Spleen (tissue), 7 donors: ENCODE results near the gene WLS.

ENCODE experiments used
- CTCF ChIP-seq, 11 experiments: fragments of 200-600 bp in 7 of 11; fragments of 450-650 bp in 4 of 11; sonication (generic) in 4 of 11; IDR thresholded peaks in 8 of 11; conservative IDR thresholded peaks in 3 of 11; 1 replicate in 7 of 11; 2 replicates in 4 of 11; pipeline versions ENCODE4 v1.4.0 to v1.8.0; 2016 to 2021; ENCODE audit warnings: antibody characterized with exemption in 11 of 11, inconsistent platforms in 4 of 11, mild to moderate bottlenecking in 1 of 11
- POLR2A ChIP-seq, 3 donors: fragments of 450-650 bp; IDR thresholded peaks; one replicate each; pipeline ENCODE4 v1.5.1; 2017; ENCODE audit warnings: antibody characterized with exemption in 3 of 3, mild to moderate bottlenecking in 1 of 3
- POLR2AphosphoS5 ChIP-seq, 3 donors: sonication (generic); formaldehyde crosslinking; IDR thresholded peaks; one replicate each; pipeline ENCODE4 v1.5.1; 2017; ENCODE audit warnings: antibody characterized with exemption in 3 of 3
- donor health status: DM: no; HTN: no; CAD: no; lungs with moderate emphysema.
- donor health status: DM: no; HTN: no; CAD: no.
- donor health status: DM: no; HTN: no; CAD: no.

- TF ChIP-seq POLR2A (IDR thresholded peaks at IDR 0.05) = no peak
- TF ChIP-seq CTCF (IDR thresholded peaks at IDR 0.05 in 8 of 11, conservative IDR thresholded peaks at IDR 0.05 in 3 of 11) = no peak
- TF ChIP-seq POLR2AphosphoS5 (IDR thresholded peaks at IDR 0.05) = no peak
Measured at GRCh38 chr1:68229650-68230483, 2.5 kb downstream of the WLS start.
